Neural cell (in vitro differentiated cells): ENCODE results near the gene ZCCHC24. TPM values are rescaled to one million over a fixed set of nuclear protein-coding genes. Genes with fewer than 3 reads are reported as not detected.
A peak's percentile ranks its signal among the peaks of the same experiment; 100 is the strongest.

Experiments used
- H2AFZ ChIP-seq: fragments of 200-600, 300-800 bp; sonication (generic), shearing (Covaris generic); 2 replicates; pipeline ENCODE4 v1.6.0; 2014; ENCODE audit warnings: low read depth, mild to moderate bottlenecking, antibody characterized with exemption, low read length, moderate library complexity
- H3F3A ChIP-seq: fragments of 200-600 bp; shearing (Covaris generic); 2 replicates; pipeline ENCODE4 v1.6.1; 2016; ENCODE audit warnings: mild to moderate bottlenecking, moderate library complexity, mixed read lengths, antibody characterized with exemption, low read length; ENCODE audit not compliant: insufficient read depth, poor library complexity, severe bottlenecking
- H3K27ac ChIP-seq: fragments of 200-600, 300-800 bp; sonication (generic), shearing (Covaris generic); 2 replicates; pipeline ENCODE4 v1.5.1; 2014; ENCODE audit warnings: mild to moderate bottlenecking, low read length, moderate library complexity
- H3K27me3 ChIP-seq: fragments of 300-800, 200-600 bp; sonication (generic), shearing (Covaris generic); 2 replicates; pipeline ENCODE4 v1.6.0; 2014; ENCODE audit warnings: mild to moderate bottlenecking, low read depth, low read length, moderate library complexity; ENCODE audit not compliant: insufficient read depth
- H3K36me3 ChIP-seq: fragments of 300-800, 200-600 bp; sonication (generic), shearing (Covaris generic); 2 replicates; pipeline ENCODE4 v1.5.1; 2014; ENCODE audit warnings: mild to moderate bottlenecking, antibody characterized with exemption, low read length, moderate library complexity; ENCODE audit not compliant: insufficient read depth
- H3K4me2 ChIP-seq: fragments of 300-800, 200-600 bp; sonication (generic), shearing (Covaris generic); 2 replicates; pipeline ENCODE4 v1.6.0; 2014; ENCODE audit warnings: mild to moderate bottlenecking, low read length
- H3K4me3 ChIP-seq: fragments of 300-800, 200-600 bp; sonication (generic), shearing (Covaris generic); 2 replicates; pipeline ENCODE4 v1.5.1; 2014; ENCODE audit warnings: mild to moderate bottlenecking, low read length, moderate library complexity
- H3K79me2 ChIP-seq: fragments of 200-600 bp; shearing (Covaris generic); replicated peaks from 2 replicates; pipeline ENCODE4 v1.6.0; 2014; ENCODE audit warnings: mild to moderate bottlenecking, low read length, moderate library complexity; ENCODE audit not compliant: insufficient read depth
- H3K9ac ChIP-seq: fragments of 300-800, 200-600 bp; sonication (generic), shearing (Covaris generic); 2 replicates; pipeline ENCODE4 v1.6.1; 2016; ENCODE audit warnings: mild to moderate bottlenecking, low read length, mixed read lengths
- H3K9me2 ChIP-seq: fragments of 200-600 bp; shearing (Covaris generic); 2 replicates; pipeline ENCODE4 v1.6.1; 2016; ENCODE audit warnings: mild to moderate bottlenecking, low read length, mixed read lengths; ENCODE audit not compliant: insufficient read depth
- H3K9me3 ChIP-seq: fragments of 200-600, 300-800 bp; sonication (generic), shearing (Covaris generic); 2 replicates; pipeline ENCODE4 v1.6.1; 2016; ENCODE audit warnings: mild to moderate bottlenecking, mixed run types, low read length, moderate library complexity, mixed read lengths
- H4K20me1 ChIP-seq: fragments of 200-600 bp; shearing (Covaris generic); 2 replicates; pipeline ENCODE4 v1.6.1; 2016; ENCODE audit warnings: mild to moderate bottlenecking, mixed run types; ENCODE audit not compliant: insufficient read depth
- CTCF ChIP-seq: fragments of 450-650 bp; IDR thresholded peaks from 2 replicates; pipeline ENCODE4 v1.5.1; 2014; ENCODE audit warnings: antibody characterized with exemption, mild to moderate bottlenecking, moderate library complexity; ENCODE audit not compliant: poor library complexity, severe bottlenecking
- EP300 ChIP-seq: fragments of 450-650 bp; conservative IDR thresholded peaks from 2 replicates; pipeline ENCODE4 v1.6.1; 2014; ENCODE audit warnings: antibody characterized with exemption, mild to moderate bottlenecking, moderate library complexity; ENCODE audit not compliant: poor library complexity, severe bottlenecking
- EZH2 ChIP-seq: fragments of 200-600, 300-800 bp; shearing (Covaris generic), sonication (generic); IDR thresholded peaks from 2 replicates; pipeline ENCODE4 v1.6.1; 2014; ENCODE audit warnings: antibody characterized with exemption, low read length, borderline replicate concordance, mild to moderate bottlenecking; ENCODE audit not compliant: insufficient read depth, poor library complexity, severe bottlenecking
- MXI1 ChIP-seq: fragments of 450-650 bp; conservative IDR thresholded peaks from 2 replicates; pipeline ENCODE4 v1.6.1; 2014; ENCODE audit warnings: antibody characterized with exemption, mild to moderate bottlenecking; ENCODE audit not compliant: poor library complexity, severe bottlenecking
- POLR2AphosphoS5 ChIP-seq: IDR thresholded peaks from 2 replicates; pipeline ENCODE4 v1.6.1; 2012
- RAD21 ChIP-seq: fragments of 450-650 bp; conservative IDR thresholded peaks from 2 replicates; pipeline ENCODE4 v1.6.1; 2014; ENCODE audit warnings: antibody characterized with exemption, mild to moderate bottlenecking, moderate library complexity
- SMC3 ChIP-seq: fragments of 450-650 bp; conservative IDR thresholded peaks from 2 replicates; pipeline ENCODE4 v1.6.1; 2014; ENCODE audit warnings: antibody characterized with exemption, mild to moderate bottlenecking, moderate library complexity; ENCODE audit not compliant: poor library complexity
- TAF1 ChIP-seq: IDR thresholded peaks from 2 replicates; pipeline ENCODE4 v1.6.1; 2012; ENCODE audit warnings: low read depth
- polyA plus RNA-seq: library from polyadenylated mRNA; depleted of rRNA; stranded (reverse); fragments of >200 nt; gene quantifications from 2 replicates; pipeline ENCODE4 v1.2.3, GENCODE V29; 2014
- TF ChIP-seq, protein P1 (sequence below): IDR thresholded peaks from 2 replicates; pipeline ENCODE4 v1.6.1; 2012; ENCODE audit warnings: borderline replicate concordance

ZCCHC24 gene
- polyA plus RNA-seq, 1 donor from 2014 or later = not detected

DNA sequence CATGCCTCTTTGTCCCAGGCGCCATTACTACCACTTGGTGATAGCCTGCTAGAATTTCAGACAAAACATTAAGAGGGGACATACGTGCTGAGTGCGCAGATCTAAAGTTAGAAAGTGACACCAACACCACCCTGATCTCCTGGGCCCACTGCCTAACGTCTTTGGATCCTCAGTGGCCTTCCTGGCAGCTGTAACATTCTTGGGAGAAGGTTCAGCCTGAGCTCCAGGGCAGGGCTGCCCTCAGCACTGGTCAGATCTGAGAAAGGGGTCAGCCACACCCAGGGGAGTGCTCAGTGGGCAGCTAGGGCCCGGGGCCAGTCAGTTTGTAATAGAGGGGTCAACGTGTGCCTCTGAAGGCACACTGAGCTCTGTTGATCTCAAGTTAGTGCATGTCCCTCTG is 48.4 kb downstream of the ZCCHC24 start:
- Histone ChIP-seq H3K27ac (peak overlapping the region; percentile 59), H3K79me2 (no peaks in the 10 kb centered on the region), H2AFZ (no peak overlapping the region)

DNA sequence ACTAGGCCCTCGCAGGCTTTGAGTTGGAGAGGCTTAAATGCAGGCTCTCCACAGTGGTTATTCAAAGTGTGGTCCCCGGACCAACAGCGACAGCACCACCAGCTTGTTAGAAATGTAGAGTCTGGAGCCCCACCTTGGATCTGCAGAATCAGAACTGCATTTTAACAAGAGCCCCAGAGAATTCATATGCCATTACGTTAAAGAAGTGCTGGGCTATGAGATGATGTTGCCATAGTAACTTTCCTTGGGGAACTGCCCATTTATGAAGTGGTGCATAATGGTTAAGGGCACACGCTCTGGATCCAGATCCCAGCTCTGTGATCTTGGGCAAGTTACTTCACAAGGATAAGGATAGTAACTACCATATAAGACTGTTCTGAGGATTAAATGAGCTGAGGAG is 48.9 kb downstream of the ZCCHC24 start:
- Histone ChIP-seq H3K27ac (peak overlapping the region; percentile 59), H2AFZ (no peak overlapping the region), H3K4me3 (peak overlapping the region; percentile 5), H3K9me2 (no peaks in the 10 kb centered on the region), H4K20me1 (no peaks in the 10 kb centered on the region), H3K9ac (no peak overlapping the region), H3K27me3 (no peaks in the 10 kb centered on the region), H3K36me3 (no peaks in the 10 kb centered on the region), H3K79me2 (no peaks in the 10 kb centered on the region), H3K9me3 (no peaks in the 10 kb centered on the region), H3K4me2 (no peak overlapping the region), H3F3A (no peaks in the 10 kb centered on the region)
- TF ChIP-seq CTCF (no peak), EP300 (no peak), POLR2AphosphoS5 (no peak), RAD21 (no peak), EZH2 (no peak), MXI1 (no peak), SMC3 (no peak), TAF1 (no peak)
- TF ChIP-seq, protein P1, sequence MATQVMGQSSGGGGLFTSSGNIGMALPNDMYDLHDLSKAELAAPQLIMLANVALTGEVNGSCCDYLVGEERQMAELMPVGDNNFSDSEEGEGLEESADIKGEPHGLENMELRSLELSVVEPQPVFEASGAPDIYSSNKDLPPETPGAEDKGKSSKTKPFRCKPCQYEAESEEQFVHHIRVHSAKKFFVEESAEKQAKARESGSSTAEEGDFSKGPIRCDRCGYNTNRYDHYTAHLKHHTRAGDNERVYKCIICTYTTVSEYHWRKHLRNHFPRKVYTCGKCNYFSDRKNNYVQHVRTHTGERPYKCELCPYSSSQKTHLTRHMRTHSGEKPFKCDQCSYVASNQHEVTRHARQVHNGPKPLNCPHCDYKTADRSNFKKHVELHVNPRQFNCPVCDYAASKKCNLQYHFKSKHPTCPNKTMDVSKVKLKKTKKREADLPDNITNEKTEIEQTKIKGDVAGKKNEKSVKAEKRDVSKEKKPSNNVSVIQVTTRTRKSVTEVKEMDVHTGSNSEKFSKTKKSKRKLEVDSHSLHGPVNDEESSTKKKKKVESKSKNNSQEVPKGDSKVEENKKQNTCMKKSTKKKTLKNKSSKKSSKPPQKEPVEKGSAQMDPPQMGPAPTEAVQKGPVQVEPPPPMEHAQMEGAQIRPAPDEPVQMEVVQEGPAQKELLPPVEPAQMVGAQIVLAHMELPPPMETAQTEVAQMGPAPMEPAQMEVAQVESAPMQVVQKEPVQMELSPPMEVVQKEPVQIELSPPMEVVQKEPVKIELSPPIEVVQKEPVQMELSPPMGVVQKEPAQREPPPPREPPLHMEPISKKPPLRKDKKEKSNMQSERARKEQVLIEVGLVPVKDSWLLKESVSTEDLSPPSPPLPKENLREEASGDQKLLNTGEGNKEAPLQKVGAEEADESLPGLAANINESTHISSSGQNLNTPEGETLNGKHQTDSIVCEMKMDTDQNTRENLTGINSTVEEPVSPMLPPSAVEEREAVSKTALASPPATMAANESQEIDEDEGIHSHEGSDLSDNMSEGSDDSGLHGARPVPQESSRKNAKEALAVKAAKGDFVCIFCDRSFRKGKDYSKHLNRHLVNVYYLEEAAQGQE = no peak

More for the DNA sequence above, 48.4 kb downstream of the ZCCHC24 start:
- Histone ChIP-seq H3K9ac (peak overlapping the region; percentile 24), H3K4me3 (peak overlapping the region; percentile 5), H3K9me3 (no peaks in the 10 kb centered on the region), H3K36me3 (no peaks in the 10 kb centered on the region), H3K27me3 (no peaks in the 10 kb centered on the region), H3K9me2 (no peaks in the 10 kb centered on the region), H4K20me1 (no peaks in the 10 kb centered on the region), H3F3A (no peaks in the 10 kb centered on the region), H3K4me2 (no peak overlapping the region)
- TF ChIP-seq RAD21 = no peak
- TF ChIP-seq, protein P1 = no peak
- TF ChIP-seq CTCF = no peak
- no peak for TF ChIP-seq TAF1
- TF ChIP-seq POLR2AphosphoS5 = no peak
- no peak for TF ChIP-seq SMC3
- TF ChIP-seq EP300 = no peak
